WTC11 (cell line): Measurements from ENCODE around the gene TCEANC2.
"Not testable (repeated sequence)": the region's sequence is repeated elsewhere in the genome, so short reads cannot be mapped to it uniquely, and the experiment has no call there.

Experiments used
- CREB1 ChIP-seq: sonication (generic); formaldehyde crosslinking; IDR thresholded peaks from 2 replicates; pipeline ENCODE4 v1.8.0; 2023; ENCODE audit warnings: mild to moderate bottlenecking, missing genetic modification reagents
- E2F1 ChIP-seq: sonication (generic); formaldehyde crosslinking; IDR thresholded peaks from 2 replicates; pipeline ENCODE4 v1.8.0; 2022; ENCODE audit warnings: mild to moderate bottlenecking, missing genetic modification reagents
- FOXJ3 ChIP-seq: sonication (generic); formaldehyde crosslinking; IDR thresholded peaks from 2 replicates; pipeline ENCODE4 v1.9.0; 2021; ENCODE audit warnings: missing genetic modification reagents, mild to moderate bottlenecking, borderline replicate concordance
- NR1H2 ChIP-seq: sonication (generic); formaldehyde crosslinking; IDR thresholded peaks from 2 replicates; pipeline ENCODE4 v1.9.0; 2021; ENCODE audit warnings: mild to moderate bottlenecking, moderate library complexity, missing genetic modification reagents
- SMAD3 ChIP-seq: sonication (generic); formaldehyde crosslinking; IDR thresholded peaks from 2 replicates; pipeline ENCODE4 v1.8.0; 2022; ENCODE audit warnings: missing genetic modification reagents, mild to moderate bottlenecking, borderline replicate concordance
- SP1 ChIP-seq: sonication (generic); formaldehyde crosslinking; conservative IDR thresholded peaks from 2 replicates; pipeline ENCODE4 v1.8.1; 2022; ENCODE audit warnings: missing genetic modification reagents
- STAT6 ChIP-seq: sonication (generic); formaldehyde crosslinking; conservative IDR thresholded peaks from 2 replicates; pipeline ENCODE4 v1.8.1; 2023; ENCODE audit warnings: mild to moderate bottlenecking, low read depth, missing genetic modification reagents, moderate library complexity
- TCF7 ChIP-seq: sonication (generic); formaldehyde crosslinking; IDR thresholded peaks from 2 replicates; pipeline ENCODE4 v1.8.0; 2022; ENCODE audit warnings: mild to moderate bottlenecking, low read depth, missing genetic modification reagents, moderate library complexity
- TF ChIP-seq, protein P1 (sequence below): fragments of 200-600 bp; IDR thresholded peaks from 2 replicates; pipeline ENCODE4 v1.8.0; 2022; ENCODE audit warnings: antibody characterized with exemption

DNA sequence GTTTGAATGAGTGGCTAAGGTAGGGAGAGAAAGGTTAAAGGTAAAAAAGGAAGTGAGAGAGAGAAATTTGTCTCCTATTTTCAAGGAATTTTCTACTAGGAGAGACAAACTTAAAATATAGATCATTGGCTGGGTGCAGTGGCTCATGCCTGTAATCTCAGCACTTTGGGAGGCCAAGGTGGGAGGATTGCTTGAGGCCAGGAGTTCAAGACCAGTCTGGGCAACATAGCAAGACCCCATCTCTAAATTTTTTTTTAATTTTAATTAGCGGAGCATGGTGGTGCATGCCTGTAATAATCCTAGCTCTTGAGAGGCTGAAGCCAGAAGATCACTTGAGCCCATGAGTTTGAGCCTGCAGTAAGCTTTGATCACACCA lies 41.3 kb downstream of the TCEANC2 start:
- TF ChIP-seq, protein P1, sequence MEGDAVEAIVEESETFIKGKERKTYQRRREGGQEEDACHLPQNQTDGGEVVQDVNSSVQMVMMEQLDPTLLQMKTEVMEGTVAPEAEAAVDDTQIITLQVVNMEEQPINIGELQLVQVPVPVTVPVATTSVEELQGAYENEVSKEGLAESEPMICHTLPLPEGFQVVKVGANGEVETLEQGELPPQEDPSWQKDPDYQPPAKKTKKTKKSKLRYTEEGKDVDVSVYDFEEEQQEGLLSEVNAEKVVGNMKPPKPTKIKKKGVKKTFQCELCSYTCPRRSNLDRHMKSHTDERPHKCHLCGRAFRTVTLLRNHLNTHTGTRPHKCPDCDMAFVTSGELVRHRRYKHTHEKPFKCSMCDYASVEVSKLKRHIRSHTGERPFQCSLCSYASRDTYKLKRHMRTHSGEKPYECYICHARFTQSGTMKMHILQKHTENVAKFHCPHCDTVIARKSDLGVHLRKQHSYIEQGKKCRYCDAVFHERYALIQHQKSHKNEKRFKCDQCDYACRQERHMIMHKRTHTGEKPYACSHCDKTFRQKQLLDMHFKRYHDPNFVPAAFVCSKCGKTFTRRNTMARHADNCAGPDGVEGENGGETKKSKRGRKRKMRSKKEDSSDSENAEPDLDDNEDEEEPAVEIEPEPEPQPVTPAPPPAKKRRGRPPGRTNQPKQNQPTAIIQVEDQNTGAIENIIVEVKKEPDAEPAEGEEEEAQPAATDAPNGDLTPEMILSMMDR: not testable (repeated sequence)
- TF ChIP-seq STAT6; NR1H2; TCF7 (CRISPR knock-in tag); FOXJ3 (CRISPR knock-in tag); CREB1 (CRISPR knock-in tag); E2F1; SP1 (CRISPR knock-in tag); SMAD3 (CRISPR knock-in tag): not testable (repeated sequence)
